ENCODE data around the gene VIPR1. TPM values are rescaled to one million over a fixed set of nuclear protein-coding genes. Genes with fewer than 3 reads are reported as not detected.

The VIPR1 gene
- total RNA-seq: 0.51 and 0.52 TPM in 2 replicates

GRCh38 chr3:42502429-42503250 lies at the start of gene VIPR1:
TSS of gene VIPR1 (plus strand) at chr3:42502643. CDS start at chr3:42502736, 93 bp downstream.
- Mint-ChIP-seq H3K4me3 (ENCODE audit: low read depth) (peak within 1 kb of the TSS; percentile 89), H3K9me3 (no peaks in the 10 kb centered on the region), H3K4me1 (ENCODE audit: low read depth) (peaks cover 19% of the 10 kb centered on the region), H3K27ac (no peak within 1 kb of the TSS), H3K36me3 (ENCODE audit: low read depth) (no peaks in the 10 kb centered on the region), H3K27me3 (ENCODE audit: low read depth) (peaks cover 42% of the 10 kb centered on the region)
- peak; percentile 78 for DNase-seq (ENCODE audit: low spot score)
- intact Hi-C loops (cut with micrococcal nuclease): loop anchor here (5.0 kb wide), 1 partner anchor 135 kb away; no protein-coding TSS in a partner anchor

GRCh38 chr3:42456211-42456610 lies 46.2 kb upstream of the VIPR1 start:
- H3K9me3 Mint-ChIP-seq: no peaks in the 10 kb centered on the region
- intact Hi-C loops (cut with micrococcal nuclease): no loop called here
- H3K36me3 Mint-ChIP-seq (ENCODE audit: low read depth): no peaks in the 10 kb centered on the region
- DNase-seq (ENCODE audit: low spot score): no peak
- H3K27ac Mint-ChIP-seq: no peak overlapping the region
- H3K27me3 Mint-ChIP-seq (ENCODE audit: low read depth): peaks cover 4% of the 10 kb centered on the region
- H3K4me1 Mint-ChIP-seq (ENCODE audit: low read depth): no peaks in the 10 kb centered on the region
- no peak overlapping the region for H3K4me3 Mint-ChIP-seq (ENCODE audit: low read depth)

DNA sequence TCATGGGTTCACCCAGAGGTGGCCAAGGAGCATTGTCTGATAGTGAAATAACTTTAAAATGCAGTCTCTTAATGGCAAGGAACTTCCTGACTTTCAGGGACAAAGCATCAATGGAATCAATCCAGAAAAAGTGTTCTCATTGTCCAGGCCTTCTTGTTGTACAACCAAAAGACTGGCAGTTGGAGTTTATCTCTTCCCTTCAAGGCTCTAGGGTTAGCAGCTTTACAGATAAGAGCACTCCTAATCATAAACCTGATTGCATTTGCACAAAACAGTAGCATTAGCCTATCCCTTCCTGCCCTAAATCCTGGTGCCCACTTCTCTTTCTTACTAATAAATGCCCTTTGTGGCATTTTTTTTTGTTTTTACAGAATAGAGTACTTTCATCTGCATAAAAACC lies 43.3 kb upstream of the VIPR1 start:
- Mint-ChIP-seq H3K27me3 (ENCODE audit: low read depth) (peaks cover 4% of the 10 kb centered on the region), H3K36me3 (ENCODE audit: low read depth) (no peaks in the 10 kb centered on the region), H3K27ac (no peak overlapping the region), H3K9me3 (no peaks in the 10 kb centered on the region), H3K4me1 (ENCODE audit: low read depth) (no peaks in the 10 kb centered on the region), H3K4me3 (ENCODE audit: low read depth) (no peak overlapping the region)
- no peak for DNase-seq (ENCODE audit: low spot score)
- intact Hi-C loops (cut with micrococcal nuclease): no loop called here

DNA sequence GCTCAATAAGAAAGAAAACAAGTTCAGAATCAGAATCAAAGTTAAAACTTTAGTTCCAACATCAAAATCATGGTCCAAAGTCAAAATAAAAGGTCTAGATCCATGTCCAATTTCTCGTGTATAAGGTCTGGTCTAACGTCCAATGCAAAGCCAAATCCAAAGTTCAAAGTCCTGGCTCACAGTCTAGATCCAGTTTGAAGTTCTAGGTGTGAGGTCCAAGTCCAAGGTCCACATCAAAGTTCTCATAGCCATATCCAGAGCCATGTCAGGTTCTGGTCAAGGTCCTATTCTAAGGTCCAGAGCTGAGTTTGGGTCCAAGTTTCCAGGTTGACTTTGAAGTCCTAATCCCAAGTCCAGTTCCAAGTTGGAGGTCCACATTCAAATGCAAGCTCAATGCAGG lies 40.7 kb upstream of the VIPR1 start:
- Mint-ChIP-seq H3K9me3 (no peaks in the 10 kb centered on the region), H3K4me3 (ENCODE audit: low read depth) (no peak overlapping the region), H3K4me1 (ENCODE audit: low read depth) (no peaks in the 10 kb centered on the region), H3K36me3 (ENCODE audit: low read depth) (no peaks in the 10 kb centered on the region), H3K27ac (no peak overlapping the region), H3K27me3 (ENCODE audit: low read depth) (peaks cover 1% of the 10 kb centered on the region)
- intact Hi-C loops (cut with micrococcal nuclease): no loop called here
- no peak for DNase-seq (ENCODE audit: low spot score)

DNA sequence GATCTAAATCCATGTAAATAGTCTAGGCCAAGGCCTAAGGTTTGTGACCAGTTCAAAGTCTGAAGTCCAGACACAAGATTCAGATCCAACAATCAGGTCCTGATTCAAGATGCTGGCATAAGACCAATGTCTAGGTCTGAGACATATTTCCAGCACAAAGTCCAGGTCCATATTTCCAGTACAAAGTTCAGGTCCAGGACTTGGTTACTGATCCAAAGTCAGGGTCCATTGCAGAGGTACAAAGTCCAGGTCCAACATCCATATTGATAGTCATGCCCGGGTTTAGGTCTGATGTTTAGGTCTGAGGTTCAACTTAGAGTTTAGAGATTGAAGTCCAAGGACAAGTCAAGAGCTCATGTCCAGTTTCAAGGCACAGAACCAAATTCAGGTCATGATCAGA lies 39.4 kb upstream of the VIPR1 start:
- intact Hi-C loops (cut with micrococcal nuclease): no loop called here
- Mint-ChIP-seq H3K36me3 (ENCODE audit: low read depth) (no peaks in the 10 kb centered on the region), H3K27me3 (ENCODE audit: low read depth) (no peaks in the 10 kb centered on the region), H3K27ac (no peak overlapping the region), H3K9me3 (no peaks in the 10 kb centered on the region), H3K4me1 (ENCODE audit: low read depth) (no peaks in the 10 kb centered on the region), H3K4me3 (ENCODE audit: low read depth) (no peak overlapping the region)
- no peak for DNase-seq (ENCODE audit: low spot score)

- Mint-ChIP-seq H3K9me3 (no peaks in the 10 kb centered on the region), H3K27me3 (ENCODE audit: low read depth) (no peaks in the 10 kb centered on the region), H3K4me1 (ENCODE audit: low read depth) (no peaks in the 10 kb centered on the region), H3K4me3 (ENCODE audit: low read depth) (no peak overlapping the region), H3K27ac (no peak overlapping the region), H3K36me3 (ENCODE audit: low read depth) (no peaks in the 10 kb centered on the region)
- no peak for DNase-seq (ENCODE audit: low spot score)
- intact Hi-C loops (cut with micrococcal nuclease): no loop called here
These were observed 34.3 kb upstream of the VIPR1 start for GRCh38 chr3:42468111-42468510.

GRCh38 chr3:42472555-42472954 lies 29.9 kb upstream of the VIPR1 start:
- no peaks in the 10 kb centered on the region for H3K4me1 Mint-ChIP-seq (ENCODE audit: low read depth)

GRCh38 chr3:42473083-42473932 lies 29.1 kb upstream of the VIPR1 start:
- Mint-ChIP-seq H3K27ac (no peak overlapping the region), H3K4me1 (ENCODE audit: low read depth) (no peaks in the 10 kb centered on the region), H3K36me3 (ENCODE audit: low read depth) (no peaks in the 10 kb centered on the region), H3K4me3 (ENCODE audit: low read depth) (no peak overlapping the region), H3K27me3 (ENCODE audit: low read depth) (peaks cover 4% of the 10 kb centered on the region), H3K9me3 (no peaks in the 10 kb centered on the region)
- intact Hi-C loops (cut with micrococcal nuclease): no loop called here
- DNase-seq (ENCODE audit: low spot score): no peak

More at GRCh38 chr3:42472555-42472954, 29.9 kb upstream of the VIPR1 start:
- Mint-ChIP-seq H3K27me3 (ENCODE audit: low read depth) (peaks cover 1% of the 10 kb centered on the region), H3K27ac (no peak overlapping the region), H3K9me3 (no peaks in the 10 kb centered on the region), H3K4me3 (ENCODE audit: low read depth) (no peak overlapping the region), H3K36me3 (ENCODE audit: low read depth) (no peaks in the 10 kb centered on the region)
- DNase-seq (ENCODE audit: low spot score): no peak
- intact Hi-C loops (cut with micrococcal nuclease): no loop called here

DNA sequence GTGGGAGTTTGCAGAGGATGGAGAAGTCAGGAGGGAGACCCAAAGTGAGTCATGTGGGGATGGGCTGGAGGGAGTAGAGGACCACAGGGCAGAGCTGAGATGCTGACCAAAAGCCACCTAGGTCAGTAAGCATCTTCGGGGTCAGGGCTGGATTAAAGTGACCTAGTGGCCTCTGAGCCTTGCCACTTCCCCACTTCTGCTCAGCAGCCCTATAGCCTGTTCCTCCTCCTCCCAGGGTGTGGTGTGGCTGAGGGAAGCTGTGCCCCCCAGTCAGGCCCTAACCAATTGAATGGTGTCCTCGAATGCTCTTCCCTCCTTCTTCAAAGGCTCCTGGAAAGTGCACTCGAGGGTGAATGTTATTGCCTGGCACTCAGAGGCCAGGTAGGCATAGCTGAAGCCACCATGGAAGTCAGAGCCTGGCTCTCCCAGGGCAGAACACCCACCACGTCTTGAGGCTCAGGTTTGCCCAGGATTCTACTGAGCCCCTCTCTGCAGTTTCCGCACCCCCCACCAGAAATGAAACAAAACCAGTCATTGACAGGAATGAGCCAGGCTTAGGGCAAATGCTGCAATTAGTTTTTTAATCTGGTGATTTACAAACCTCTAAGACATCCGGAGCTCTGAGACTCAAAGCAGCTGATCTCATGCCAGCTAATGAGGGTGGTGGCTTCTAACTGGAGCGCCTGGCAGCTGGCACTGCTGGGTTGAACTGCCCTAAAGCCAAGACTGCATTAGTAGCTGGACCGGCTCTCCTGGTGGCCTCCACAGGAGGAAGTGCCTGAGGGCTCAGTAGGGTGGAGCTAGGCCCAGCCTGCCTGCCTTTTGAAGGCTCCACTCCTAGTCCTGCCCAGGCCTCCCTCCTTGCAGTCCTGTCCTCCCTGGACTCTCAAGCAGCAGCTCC lies 26.0 kb upstream of the VIPR1 start:
- intact Hi-C loops (cut with micrococcal nuclease): no loop called here

DNA sequence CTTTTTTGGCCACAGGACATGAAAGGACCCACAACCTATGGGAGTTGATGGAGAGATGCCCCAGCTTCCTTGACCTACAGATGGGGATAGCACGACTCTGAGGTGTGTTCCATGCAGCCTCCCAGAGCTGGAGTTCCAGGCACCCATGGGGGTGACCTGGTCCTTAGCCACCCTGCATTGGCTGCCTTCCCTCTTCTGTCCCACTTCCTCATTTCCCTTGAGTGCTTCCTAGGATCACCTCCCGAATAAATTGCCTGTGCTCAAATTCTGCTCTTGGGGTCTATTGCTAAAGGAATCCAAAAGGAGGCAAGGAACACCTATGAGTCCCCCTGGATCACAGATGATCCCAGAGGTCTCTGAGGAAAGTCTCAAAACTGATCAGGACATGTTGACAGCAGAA lies 24.7 kb upstream of the VIPR1 start:
- Mint-ChIP-seq H3K27ac (no peak overlapping the region), H3K36me3 (ENCODE audit: low read depth) (no peaks in the 10 kb centered on the region), H3K4me1 (ENCODE audit: low read depth) (no peaks in the 10 kb centered on the region), H3K27me3 (ENCODE audit: low read depth) (peaks cover 9% of the 10 kb centered on the region), H3K9me3 (peaks cover 17% of the 10 kb centered on the region), H3K4me3 (ENCODE audit: low read depth) (no peak overlapping the region)
- no peak for DNase-seq (ENCODE audit: low spot score)
- intact Hi-C loops (cut with micrococcal nuclease): no loop called here

More for the DNA sequence above, 26.0 kb upstream of the VIPR1 start:
- Mint-ChIP-seq H3K27me3 (ENCODE audit: low read depth) (peaks cover 5% of the 10 kb centered on the region), H3K36me3 (ENCODE audit: low read depth) (no peaks in the 10 kb centered on the region), H3K27ac (no peak overlapping the region), H3K9me3 (peaks cover 9% of the 10 kb centered on the region), H3K4me1 (ENCODE audit: low read depth) (no peaks in the 10 kb centered on the region), H3K4me3 (ENCODE audit: low read depth) (no peak overlapping the region)
- DNase-seq (ENCODE audit: low spot score): no peak

- Mint-ChIP-seq H3K4me1 (ENCODE audit: low read depth) (no peaks in the 10 kb centered on the region), H3K36me3 (ENCODE audit: low read depth) (no peaks in the 10 kb centered on the region), H3K27ac (no peak overlapping the region), H3K9me3 (peaks cover 17% of the 10 kb centered on the region), H3K27me3 (ENCODE audit: low read depth) (peaks cover 13% of the 10 kb centered on the region), H3K4me3 (ENCODE audit: low read depth) (no peak overlapping the region)
- intact Hi-C loops (cut with micrococcal nuclease): no loop called here
- no peak for DNase-seq (ENCODE audit: low spot score)
These were observed 23.6 kb upstream of the VIPR1 start for GRCh38 chr3:42478830-42479229.

DNA sequence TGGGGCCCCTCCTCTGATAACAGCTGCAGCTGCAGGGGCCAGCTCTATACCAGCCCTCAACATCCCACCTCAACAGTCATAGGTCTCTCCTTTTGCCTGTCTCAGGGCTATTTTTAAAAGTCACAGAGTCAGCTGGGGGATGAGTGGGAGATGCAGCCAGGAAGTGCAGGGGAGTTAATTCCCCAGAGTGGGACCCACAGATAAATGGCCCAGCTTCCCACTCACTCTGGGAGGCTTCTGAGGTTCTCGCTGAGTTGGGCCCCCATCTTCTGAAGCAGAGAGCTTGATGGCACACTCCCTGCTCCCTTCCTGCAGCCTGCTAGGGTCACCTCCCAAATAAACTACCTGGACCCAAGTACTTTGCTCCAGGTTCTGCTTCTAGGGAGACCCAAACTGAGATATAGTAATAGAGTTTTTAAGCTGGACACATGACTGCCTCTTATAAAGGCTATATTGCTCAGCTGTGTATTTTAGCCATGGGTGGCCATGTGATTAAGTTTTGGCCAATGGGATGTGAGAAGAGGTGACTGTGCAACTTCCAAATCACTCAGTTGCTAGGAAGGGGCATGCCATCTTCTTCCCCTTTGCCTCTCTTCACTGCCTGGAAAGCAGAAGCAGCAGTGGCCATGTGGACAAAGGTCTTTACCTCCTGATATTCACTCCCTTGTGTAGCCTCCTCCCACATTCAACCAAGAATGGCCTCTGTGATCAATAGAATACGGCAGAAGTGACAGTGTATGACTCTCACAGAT lies 15.5 kb upstream of the VIPR1 start:
- intact Hi-C loops (cut with micrococcal nuclease): no loop called here
- no peak for DNase-seq (ENCODE audit: low spot score)
- Mint-ChIP-seq H3K27me3 (ENCODE audit: low read depth) (peaks cover 21% of the 10 kb centered on the region), H3K27ac (no peak overlapping the region), H3K4me3 (ENCODE audit: low read depth) (no peak overlapping the region), H3K9me3 (peaks cover 5% of the 10 kb centered on the region), H3K4me1 (ENCODE audit: low read depth) (no peaks in the 10 kb centered on the region), H3K36me3 (ENCODE audit: low read depth) (no peaks in the 10 kb centered on the region)
